ENCODE data around the gene RPRD1B. TPM values are rescaled to one million over a fixed set of nuclear protein-coding genes. Genes with fewer than 3 reads are reported as not detected.
A peak's percentile ranks its signal among the peaks of the same experiment; 100 is the strongest.

Gene RPRD1B
- total RNA-seq, 1 donor from 2014 or later: 25.6 TPM

DNA sequence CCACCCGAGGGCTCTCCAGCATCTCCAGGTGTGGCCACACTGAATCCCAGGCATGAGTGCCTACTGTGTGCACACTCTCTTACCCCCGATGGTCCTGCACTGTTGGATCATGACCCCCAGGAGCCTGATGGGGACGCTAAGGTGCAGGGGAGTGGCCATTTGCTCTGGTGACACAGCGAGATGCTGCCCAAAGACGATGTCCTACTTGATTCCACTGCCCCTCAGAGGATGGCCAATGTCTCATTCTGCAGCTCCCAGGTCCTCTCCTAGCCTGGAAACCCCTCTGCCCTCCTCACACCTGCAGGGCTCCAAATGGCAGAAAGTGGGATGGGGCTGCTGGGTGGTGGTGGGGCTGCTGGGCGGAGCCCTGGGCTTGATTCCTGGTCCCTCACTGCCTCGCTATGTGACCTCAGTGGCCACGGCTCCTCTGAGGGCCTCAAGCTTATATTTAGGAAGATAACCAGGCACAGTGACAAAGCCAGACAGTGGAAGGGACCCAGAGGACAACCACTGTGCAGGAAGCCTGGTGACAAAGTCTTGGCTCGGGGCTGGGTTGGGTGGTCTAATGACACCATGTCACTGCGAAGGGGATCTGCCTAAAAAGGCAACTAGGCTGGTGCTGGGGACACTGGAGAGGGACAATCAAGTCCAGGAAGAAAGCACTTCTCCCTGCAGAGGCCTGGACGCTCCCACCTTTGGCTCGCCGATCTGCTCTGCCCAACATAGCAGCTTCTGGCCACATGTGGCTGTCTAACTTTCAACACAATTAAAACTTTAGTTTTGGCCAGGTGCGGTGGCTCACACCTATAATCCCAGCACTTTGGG is 103.1 kb downstream of the RPRD1B start:
- peaks cover 49% of the 10 kb centered on the region for H3K4me1 ChIP-seq
- ATAC-seq: no peak
- H3K27ac ChIP-seq: peak overlapping the region; percentile 46

DNA sequence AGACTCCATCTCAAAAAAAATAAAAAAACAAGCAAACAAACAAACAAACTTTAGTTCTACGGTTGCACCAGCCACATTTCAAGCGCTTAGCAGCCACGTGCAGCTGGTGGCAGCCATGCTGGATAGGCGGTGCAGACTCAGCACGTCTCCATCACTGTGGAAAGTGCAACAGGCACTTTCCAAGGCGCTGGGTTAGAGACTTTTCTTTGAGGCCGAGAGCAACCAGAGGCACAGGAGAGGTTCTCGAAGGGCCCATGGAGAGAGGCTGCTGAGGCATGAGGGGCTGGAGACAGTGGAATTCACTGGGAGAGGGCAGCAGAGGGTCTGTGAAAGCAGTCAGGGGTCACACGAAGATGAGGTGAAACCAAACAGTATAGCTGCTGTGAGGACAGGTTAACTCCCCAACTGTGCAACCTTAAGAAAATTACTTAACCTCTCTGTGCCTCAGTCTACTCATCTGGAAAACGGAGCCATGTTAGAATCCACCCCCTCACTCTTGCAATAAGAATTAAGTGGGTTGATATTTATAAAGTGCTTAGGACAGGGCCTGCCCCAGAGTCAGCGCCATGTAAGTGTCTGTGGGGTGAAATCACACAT is 104.0 kb downstream of the RPRD1B start:
- Histone ChIP-seq H3K4me1 (peaks cover 49% of the 10 kb centered on the region), H3K27ac (no peak overlapping the region), H3K36me3 (peaks cover 86% of the 10 kb centered on the region), H3K27me3 (ENCODE audit: low read depth) (no peaks in the 10 kb centered on the region), H3K9me3 (no peaks in the 10 kb centered on the region), H3K4me3 (no peak overlapping the region)
- peak; percentile 10 for DNase-seq
- TF ChIP-seq, protein P1, sequence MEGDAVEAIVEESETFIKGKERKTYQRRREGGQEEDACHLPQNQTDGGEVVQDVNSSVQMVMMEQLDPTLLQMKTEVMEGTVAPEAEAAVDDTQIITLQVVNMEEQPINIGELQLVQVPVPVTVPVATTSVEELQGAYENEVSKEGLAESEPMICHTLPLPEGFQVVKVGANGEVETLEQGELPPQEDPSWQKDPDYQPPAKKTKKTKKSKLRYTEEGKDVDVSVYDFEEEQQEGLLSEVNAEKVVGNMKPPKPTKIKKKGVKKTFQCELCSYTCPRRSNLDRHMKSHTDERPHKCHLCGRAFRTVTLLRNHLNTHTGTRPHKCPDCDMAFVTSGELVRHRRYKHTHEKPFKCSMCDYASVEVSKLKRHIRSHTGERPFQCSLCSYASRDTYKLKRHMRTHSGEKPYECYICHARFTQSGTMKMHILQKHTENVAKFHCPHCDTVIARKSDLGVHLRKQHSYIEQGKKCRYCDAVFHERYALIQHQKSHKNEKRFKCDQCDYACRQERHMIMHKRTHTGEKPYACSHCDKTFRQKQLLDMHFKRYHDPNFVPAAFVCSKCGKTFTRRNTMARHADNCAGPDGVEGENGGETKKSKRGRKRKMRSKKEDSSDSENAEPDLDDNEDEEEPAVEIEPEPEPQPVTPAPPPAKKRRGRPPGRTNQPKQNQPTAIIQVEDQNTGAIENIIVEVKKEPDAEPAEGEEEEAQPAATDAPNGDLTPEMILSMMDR (IDR thresholded peaks at IDR 0.05): no peak
- ATAC-seq: no peak
- intact Hi-C loops (cut with DNase I): no loop called here

More for the DNA sequence above, 103.1 kb downstream of the RPRD1B start:
- intact Hi-C loops (cut with DNase I): no loop called here
- peak; percentile 36 for DNase-seq
- Histone ChIP-seq H3K27me3 (ENCODE audit: low read depth) (no peaks in the 10 kb centered on the region), H3K4me3 (no peak overlapping the region), H3K36me3 (peaks cover 86% of the 10 kb centered on the region), H3K9me3 (no peaks in the 10 kb centered on the region)
- TF ChIP-seq, protein P1 (IDR thresholded peaks at IDR 0.05): no peak

DNA sequence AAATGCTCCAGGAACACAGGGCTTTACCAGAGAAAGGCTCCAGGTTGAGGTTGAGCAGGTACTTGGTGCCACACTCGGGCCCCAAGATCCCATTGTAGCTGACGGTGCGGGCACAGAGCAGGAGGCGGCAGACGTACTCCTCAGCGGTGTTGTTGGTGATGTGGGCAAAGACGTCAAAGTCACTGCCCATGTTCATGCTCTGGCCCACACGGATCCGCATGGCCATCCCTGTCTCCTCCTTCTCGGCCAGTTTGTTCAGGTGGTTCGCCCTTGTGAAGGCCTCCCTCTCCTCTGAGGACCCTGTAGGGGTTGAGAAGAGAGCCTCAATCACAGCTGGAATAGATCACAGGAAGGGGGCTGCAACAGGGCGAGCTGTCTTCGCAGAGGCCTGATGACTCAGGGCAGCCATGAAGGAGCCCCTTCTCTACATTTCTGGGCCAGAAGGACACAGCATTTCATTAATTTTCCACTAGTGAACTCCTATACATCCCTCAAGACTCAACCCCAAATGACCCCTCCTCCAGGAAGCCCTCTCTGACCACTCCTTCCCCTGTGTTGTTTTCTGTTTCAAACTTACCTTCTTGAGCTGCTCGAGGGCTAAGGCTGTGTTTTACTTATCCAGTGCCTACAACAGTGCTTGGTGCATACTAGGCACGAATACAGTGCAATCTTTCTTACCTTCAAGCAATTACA is 104.7 kb downstream of the RPRD1B start:
- Histone ChIP-seq H3K27ac (no peak overlapping the region), H3K36me3 (peaks cover 86% of the 10 kb centered on the region), H3K27me3 (ENCODE audit: low read depth) (no peaks in the 10 kb centered on the region), H3K9me3 (no peaks in the 10 kb centered on the region), H3K4me1 (peaks cover 56% of the 10 kb centered on the region), H3K4me3 (no peak overlapping the region)
- TF ChIP-seq, protein P1 (IDR thresholded peaks at IDR 0.05): no peak
- peak; percentile 29 for DNase-seq
- intact Hi-C loops (cut with DNase I): no loop called here
- ATAC-seq: no peak

DNA sequence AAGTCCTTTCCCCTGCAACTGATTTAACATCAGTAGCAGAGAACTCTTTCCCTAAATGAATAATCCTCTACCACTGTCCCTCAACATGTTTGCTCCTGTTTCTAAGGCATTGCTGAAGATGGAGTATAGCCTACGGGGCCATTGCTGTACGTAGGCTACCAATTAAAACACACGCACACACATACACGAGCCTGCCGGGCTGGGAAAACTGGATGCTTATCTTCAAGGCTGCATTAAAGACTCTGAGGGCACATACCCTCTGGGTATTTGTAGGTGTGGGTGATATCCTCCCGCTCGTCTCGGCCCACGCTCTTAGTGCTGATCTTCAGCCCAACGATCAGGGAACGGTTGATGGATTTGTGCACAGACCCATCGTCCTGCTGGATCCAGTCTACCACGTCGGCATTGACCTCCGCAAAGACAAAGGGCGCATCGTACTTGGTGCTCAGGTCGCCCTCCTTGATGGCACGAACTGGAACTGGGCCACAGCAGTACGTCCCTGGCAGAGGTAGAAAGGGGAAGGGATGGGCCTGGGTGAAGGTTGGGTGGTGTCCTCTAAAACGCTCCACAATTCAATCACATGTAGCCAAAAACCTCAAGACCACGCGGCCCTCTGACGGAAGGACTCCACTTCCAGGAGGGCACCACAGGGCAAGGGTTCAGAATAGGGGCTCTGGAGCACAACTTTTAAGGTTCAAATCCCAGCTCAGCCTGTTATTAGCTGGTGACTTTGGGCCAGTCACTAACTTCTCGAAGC is 105.8 kb downstream of the RPRD1B start:
- peak overlapping the region; percentile 46 for H3K27ac ChIP-seq
- intact Hi-C loops (cut with DNase I): no loop called here
- H3K4me3 ChIP-seq: no peak overlapping the region
- peaks cover 57% of the 10 kb centered on the region for H3K4me1 ChIP-seq
- peaks cover 79% of the 10 kb centered on the region for H3K36me3 ChIP-seq
- peak; percentile 19 for DNase-seq
- H3K27me3 ChIP-seq (ENCODE audit: low read depth): no peaks in the 10 kb centered on the region
- H3K9me3 ChIP-seq: no peaks in the 10 kb centered on the region
- ATAC-seq: no peak
- TF ChIP-seq, protein P1 (IDR thresholded peaks at IDR 0.05): no peak
